HEK293 (cell line): Measurements from ENCODE around the gene MAGI1.
A peak's percentile ranks its signal among the peaks of the same experiment; 100 is the strongest.

Experiments used
- CTCF ChIA-PET: fragments of 350-600 bp; formaldehyde crosslinking; extraction: SDS; loops from one replicate; lab custom pipeline; 2021; ENCODE audit warnings: antibody characterized with exemption; lab: Yijun Ruan, JAX
- POLR2A ChIA-PET: fragments of 300-600 bp; formaldehyde crosslinking; extraction: SDS; loops from one replicate; lab custom pipeline; 2020; ENCODE audit warnings: antibody characterized with exemption, inconsistent platforms; lab: Yijun Ruan, JAX
- H3K27ac ChIP-seq: fragments of 200-500 bp; sonication (Bioruptor generic); 2 replicates; pipeline ENCODE4 v1.5.1; 2014; ENCODE audit warnings: low read depth, low read length, control low read depth, inconsistent platforms; ENCODE audit errors: extremely low read depth
- H3K36me3 ChIP-seq, 2 experiments: fragments of 200-500 bp in 1 of 2; sonication (Bioruptor generic) in 1 of 2; 1 replicate in 1 of 2; 2 replicates in 1 of 2; pipeline ENCODE4 v1.5.1; 2014 to 2017; ENCODE audit warnings: inconsistent platforms in 2 of 2, low read length in 2 of 2; ENCODE audit not compliant: control insufficient read depth in 2 of 2, insufficient read depth in 1 of 2
- H3K4me1 ChIP-seq: fragments of 200-500 bp; sonication (Bioruptor generic); 2 replicates; pipeline ENCODE4 v1.5.1; 2014; ENCODE audit warnings: mild to moderate bottlenecking, low read length, inconsistent platforms; ENCODE audit not compliant: control insufficient read depth, insufficient read depth
- H3K4me3 ChIP-seq: 2 replicates; pipeline ENCODE4 v1.5.1; 2011; ENCODE audit warnings: low read depth, mild to moderate bottlenecking, control low read depth, low read length, moderate library complexity
- H3K9me3 ChIP-seq: fragments of 200-500 bp; sonication (Bioruptor generic); 2 replicates; pipeline ENCODE4 v1.5.1; 2014; ENCODE audit warnings: low read depth, low read length, inconsistent platforms; ENCODE audit not compliant: control insufficient read depth, insufficient read depth
- BCL6B ChIP-seq: fragments of 450-650 bp; formaldehyde crosslinking; IDR thresholded peaks from 2 replicates; pipeline ENCODE4 v1.5.1; 2017; ENCODE audit warnings: missing biosample characterization, missing genetic modification characterization
- GLI2 ChIP-seq: fragments of 450-650 bp; formaldehyde crosslinking; IDR thresholded peaks from 2 replicates; pipeline ENCODE4; 2017; ENCODE audit warnings: missing biosample characterization, missing genetic modification characterization, low read depth, borderline replicate concordance
- KLF10 ChIP-seq: fragments of 450-650 bp; IDR thresholded peaks from 2 replicates; pipeline ENCODE4 v1.5.1; 2018; ENCODE audit warnings: missing biosample characterization, mild to moderate bottlenecking, missing genetic modification characterization
- OSR2 ChIP-seq: fragments of 450-650 bp; formaldehyde crosslinking; IDR thresholded peaks from 2 replicates; pipeline ENCODE4 v1.5.1; 2016; ENCODE audit warnings: missing biosample characterization, missing genetic modification characterization
- OVOL3 ChIP-seq: fragments of 450-650 bp; formaldehyde crosslinking; IDR thresholded peaks from 2 replicates; pipeline ENCODE4 v1.5.1; 2016; ENCODE audit warnings: missing biosample characterization, missing genetic modification characterization
- PRDM6 ChIP-seq: fragments of 450-650 bp; formaldehyde crosslinking; IDR thresholded peaks from 2 replicates; pipeline ENCODE4 v1.5.1; 2017; ENCODE audit warnings: missing biosample characterization, missing genetic modification characterization
- RBAK ChIP-seq: fragments of 450-650 bp; formaldehyde crosslinking; IDR thresholded peaks from 2 replicates; pipeline ENCODE4 v1.5.1; 2016; ENCODE audit warnings: missing biosample characterization, missing genetic modification characterization
- REST ChIP-seq: fragments of 450-650 bp; formaldehyde crosslinking; IDR thresholded peaks from 2 replicates; pipeline ENCODE4 v1.5.1; 2016; ENCODE audit warnings: missing biosample characterization, missing genetic modification characterization
- SP3 ChIP-seq: fragments of 450-650 bp; formaldehyde crosslinking; IDR thresholded peaks from 2 replicates; pipeline ENCODE4 v1.5.1; 2016; ENCODE audit warnings: missing biosample characterization, missing genetic modification characterization
- TRIM28 ChIP-seq: IDR thresholded peaks from 2 replicates; pipeline ENCODE4 v1.6.1; 2011; ENCODE audit warnings: low read length, control low read depth, borderline replicate concordance
- ZNF138 ChIP-seq: fragments of 450-650 bp; formaldehyde crosslinking; IDR thresholded peaks from 2 replicates; pipeline ENCODE4 v1.5.1; 2016; ENCODE audit warnings: missing biosample characterization, missing genetic modification characterization, borderline replicate concordance
- ZNF140 ChIP-seq: fragments of 450-650 bp; formaldehyde crosslinking; IDR thresholded peaks from 2 replicates; pipeline ENCODE4 v1.5.1; 2016; ENCODE audit warnings: missing biosample characterization, missing genetic modification characterization
- ZNF146 ChIP-seq: fragments of 450-650 bp; formaldehyde crosslinking; IDR thresholded peaks from 2 replicates; pipeline ENCODE4 v1.5.1; 2016; ENCODE audit warnings: missing biosample characterization, missing genetic modification characterization
- ZNF157 ChIP-seq: fragments of 450-650 bp; formaldehyde crosslinking; IDR thresholded peaks from 2 replicates; pipeline ENCODE4 v1.5.1; 2016; ENCODE audit warnings: missing biosample characterization, missing genetic modification characterization
- ZNF175 ChIP-seq: fragments of 450-650 bp; formaldehyde crosslinking; IDR thresholded peaks from 2 replicates; pipeline ENCODE4 v1.5.1; 2016; ENCODE audit warnings: missing biosample characterization, missing genetic modification characterization
- ZNF214 ChIP-seq: fragments of 450-650 bp; formaldehyde crosslinking; IDR thresholded peaks from 2 replicates; pipeline ENCODE4 v1.5.1; 2017; ENCODE audit warnings: missing biosample characterization, mild to moderate bottlenecking, missing genetic modification characterization, borderline replicate concordance
- ZNF362 ChIP-seq: fragments of 450-650 bp; formaldehyde crosslinking; IDR thresholded peaks from 2 replicates; pipeline ENCODE4 v1.5.1; 2016; ENCODE audit warnings: missing biosample characterization, missing genetic modification characterization
- ZNF391 ChIP-seq: fragments of 450-650 bp; formaldehyde crosslinking; IDR thresholded peaks from 2 replicates; pipeline ENCODE4 v1.5.1; 2016; ENCODE audit warnings: low read depth, missing biosample characterization, missing genetic modification characterization, borderline replicate concordance
- ZNF426 ChIP-seq: fragments of 450-650 bp; formaldehyde crosslinking; IDR thresholded peaks from 2 replicates; pipeline ENCODE4 v1.5.1; 2017; ENCODE audit warnings: missing biosample characterization, missing genetic modification characterization, mild to moderate bottlenecking, inconsistent platforms, moderate library complexity
- ZNF501 ChIP-seq: fragments of 450-650 bp; formaldehyde crosslinking; IDR thresholded peaks from 2 replicates; pipeline ENCODE4 v1.5.1; 2016; ENCODE audit warnings: missing biosample characterization, missing genetic modification characterization
- ZNF529 ChIP-seq: fragments of 450-650 bp; formaldehyde crosslinking; IDR thresholded peaks from 2 replicates; pipeline ENCODE4 v1.5.1; 2017; ENCODE audit warnings: missing genetic modification characterization, missing biosample characterization; ENCODE audit not compliant: insufficient replicate concordance
- ZNF585B ChIP-seq: fragments of 450-650 bp; formaldehyde crosslinking; IDR thresholded peaks from 2 replicates; pipeline ENCODE4 v1.5.1; 2016; ENCODE audit warnings: missing biosample characterization, missing genetic modification characterization
- ZNF596 ChIP-seq: fragments of 450-650 bp; IDR thresholded peaks from 2 replicates; pipeline ENCODE4 v1.5.0; 2018; ENCODE audit warnings: missing biosample characterization, mild to moderate bottlenecking, missing genetic modification characterization, moderate library complexity
- ZNF623 ChIP-seq: fragments of 450-650 bp; formaldehyde crosslinking; IDR thresholded peaks from 2 replicates; pipeline ENCODE4 v1.5.1; 2016; ENCODE audit warnings: missing biosample characterization, missing genetic modification characterization
- ZNF626 ChIP-seq: fragments of 450-650 bp; sonication (Bioruptor Pico); formaldehyde crosslinking; IDR thresholded peaks from 2 replicates; pipeline ENCODE4 v1.5.1; 2018; ENCODE audit warnings: missing biosample characterization, missing genetic modification characterization, inconsistent platforms
- ZNF658 ChIP-seq: fragments of 450-650 bp; formaldehyde crosslinking; IDR thresholded peaks from 2 replicates; pipeline ENCODE4; 2016; ENCODE audit warnings: missing biosample characterization, missing genetic modification characterization
- ZNF792 ChIP-seq: fragments of 450-650 bp; formaldehyde crosslinking; IDR thresholded peaks from 2 replicates; pipeline ENCODE4 v1.5.1; 2016; ENCODE audit warnings: missing biosample characterization, missing genetic modification characterization
- ZNF830 ChIP-seq: fragments of 450-650 bp; IDR thresholded peaks from 2 replicates; pipeline ENCODE4 v1.5.0; 2018; ENCODE audit warnings: missing biosample characterization, missing genetic modification characterization, low read depth, mild to moderate bottlenecking, moderate library complexity

The MAGI1 gene

DNA sequence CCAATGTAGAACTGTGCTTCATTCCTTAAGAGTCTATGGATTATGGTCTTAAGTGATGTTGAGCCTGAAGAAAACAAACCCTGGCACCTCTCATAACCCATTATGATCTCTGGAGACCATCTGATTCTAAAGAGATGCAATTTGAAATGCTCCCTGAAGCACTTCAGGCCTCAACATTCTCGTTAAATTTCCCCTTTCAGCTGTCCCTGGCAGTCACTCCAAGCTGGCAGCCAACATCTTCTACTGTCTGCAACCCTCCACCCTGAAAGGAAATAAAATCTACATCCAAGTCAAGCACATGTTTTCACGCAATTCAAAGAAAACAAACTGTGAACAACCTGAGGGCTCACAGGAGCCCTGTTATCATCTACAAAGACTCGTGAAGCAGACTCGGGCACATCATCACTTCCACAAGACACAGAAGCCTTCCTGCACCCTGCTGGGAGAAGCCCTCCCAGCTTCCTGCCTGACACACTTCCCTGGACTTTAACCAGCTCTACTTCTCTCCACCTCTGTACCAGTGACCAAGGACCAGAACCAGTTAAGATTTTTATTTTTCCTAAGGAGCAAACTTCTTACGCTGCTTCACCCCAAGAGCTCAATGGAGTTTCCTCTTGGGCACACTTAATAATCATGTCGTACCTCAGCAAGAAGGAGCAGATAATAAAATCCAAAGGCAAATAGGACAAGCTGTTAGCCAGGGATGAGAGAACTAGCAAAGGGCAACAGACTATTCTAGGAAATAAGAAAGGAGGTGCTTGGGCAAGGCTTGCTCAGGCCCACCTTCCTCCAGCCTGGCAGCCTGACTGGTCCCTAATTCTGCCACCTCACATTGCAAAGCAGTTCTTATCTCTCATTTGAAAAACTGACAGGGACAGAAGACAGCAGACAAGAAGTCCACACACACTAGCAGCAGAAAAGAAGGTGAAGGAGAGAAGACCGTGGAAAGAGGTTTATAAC, 67.1 kb downstream of the MAGI1 start:
- TF ChIP-seq BCL6B (no peak), OSR2 (tag by site-specific recombination) (peak; percentile 70), SP3 (tag by site-specific recombination) (no peak), ZNF596 (tag by site-specific recombination) (no peak), ZNF362 (tag by site-specific recombination) (no peak), GLI2 (tag by site-specific recombination) (no peak), ZNF426 (tag by site-specific recombination) (no peak), ZNF146 (tag by site-specific recombination) (no peak), TRIM28 (peak; percentile 43; the same call in 1 of the 2 replicates), KLF10 (tag by site-specific recombination) (no peak), ZNF157 (tag by site-specific recombination) (no peak), RBAK (tag by site-specific recombination) (no peak), ZNF529 (tag by site-specific recombination) (no peak), ZNF585B (tag by site-specific recombination) (no peak)
- ChIA-PET POLR2A (no interaction called here), CTCF (interaction anchor here (0.6 to 0.7 kb wide), 2 partner anchors 94 to 1071 kb away, joined by 3 read pairs; no protein-coding TSS in a partner anchor)
- H3K36me3 ChIP-seq: no peaks in the 10 kb centered on the region
- H3K27ac ChIP-seq: no peak overlapping the region
- no peak overlapping the region for H3K4me3 ChIP-seq
- no peaks in the 10 kb centered on the region for H3K4me1 ChIP-seq
- no peaks in the 10 kb centered on the region for H3K9me3 ChIP-seq

DNA sequence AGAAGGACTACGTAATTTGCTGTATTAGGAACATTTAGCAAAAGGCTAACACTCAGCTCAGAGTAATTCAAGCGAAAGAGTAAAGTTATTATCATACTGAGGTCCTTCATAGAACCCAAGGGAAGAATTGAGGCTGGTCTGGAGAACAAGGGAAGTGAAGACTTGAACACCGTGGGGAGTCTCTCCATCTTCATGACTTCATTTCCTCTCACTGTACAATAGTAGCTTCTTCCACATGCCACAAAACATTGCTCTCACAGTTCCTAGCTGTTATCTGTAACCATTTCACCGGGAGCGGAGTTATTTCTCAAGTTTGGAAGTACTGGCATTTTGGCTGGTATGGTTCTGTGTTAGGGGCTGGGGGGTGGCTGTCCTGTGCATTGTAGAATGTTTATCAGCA, 69.7 kb downstream of the MAGI1 start:
- no peaks in the 10 kb centered on the region for H3K4me1 ChIP-seq
- POLR2A ChIA-PET: no interaction called here
- H3K9me3 ChIP-seq: no peaks in the 10 kb centered on the region
- CTCF ChIA-PET: interaction anchor here (0.8 kb wide), 1 partner anchor 67 kb away, joined by 4 read pairs; no protein-coding TSS in a partner anchor
- H3K4me3 ChIP-seq: no peak overlapping the region
- H3K36me3 ChIP-seq: no peaks in the 10 kb centered on the region
- H3K27ac ChIP-seq: no peak overlapping the region
- TF ChIP-seq REST (tag by site-specific recombination) (no peak), ZNF623 (tag by site-specific recombination) (no peak), ZNF658 (tag by site-specific recombination) (no peak), ZNF138 (tag by site-specific recombination) (no peak), OVOL3 (tag by site-specific recombination) (no peak), ZNF830 (tag by site-specific recombination) (no peak), ZNF501 (tag by site-specific recombination) (no peak), ZNF391 (no peak), PRDM6 (tag by site-specific recombination) (no peak), ZNF626 (tag by site-specific recombination) (no peak), ZNF175 (tag by site-specific recombination) (no peak), ZNF792 (tag by site-specific recombination) (no peak), ZNF140 (tag by site-specific recombination) (no peak), ZNF214 (tag by site-specific recombination) (no peak)
